Ovary (tissue), 3 donors: ENCODE data around the gene STEAP1B.

Source experiments
- POLR2A ChIP-seq: fragments of 450-650 bp; IDR thresholded peaks from one replicate; pipeline ENCODE4 v1.6.1; 2017; ENCODE audit warnings: antibody characterized with exemption, mild to moderate bottlenecking, moderate library complexity
- TF ChIP-seq, protein P1 (sequence below), 3 donors: fragments of 450-650 bp in 2 of 3; fragments of 200-600 bp in 1 of 3; IDR thresholded peaks; one replicate each; pipeline versions ENCODE4 v1.5.1 to v1.8.0; 2016 to 2022; ENCODE audit warnings: antibody characterized with exemption in 3 of 3, mild to moderate bottlenecking in 1 of 3
- donor health status: DM: no; HTN: no; CAD: no.

DNA sequence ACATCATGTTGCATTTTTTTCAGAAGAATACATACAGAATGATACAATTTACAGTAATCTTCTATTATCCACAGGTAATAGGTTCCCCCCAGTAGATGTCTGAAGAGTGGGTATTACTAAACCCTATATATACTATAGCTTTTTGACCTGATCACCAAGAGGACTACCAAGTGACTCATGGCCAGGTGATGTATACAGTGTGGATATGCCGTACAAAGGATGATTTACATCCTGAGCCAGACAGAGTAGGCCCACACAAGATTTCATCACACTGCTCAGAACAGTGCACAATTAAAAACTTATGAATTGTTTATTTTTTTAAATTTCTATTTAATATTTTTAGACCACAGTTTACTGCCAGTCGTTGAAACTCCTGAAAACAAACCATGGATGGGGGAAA, 70.6 kb downstream of the STEAP1B start:
- TF ChIP-seq, protein P1, sequence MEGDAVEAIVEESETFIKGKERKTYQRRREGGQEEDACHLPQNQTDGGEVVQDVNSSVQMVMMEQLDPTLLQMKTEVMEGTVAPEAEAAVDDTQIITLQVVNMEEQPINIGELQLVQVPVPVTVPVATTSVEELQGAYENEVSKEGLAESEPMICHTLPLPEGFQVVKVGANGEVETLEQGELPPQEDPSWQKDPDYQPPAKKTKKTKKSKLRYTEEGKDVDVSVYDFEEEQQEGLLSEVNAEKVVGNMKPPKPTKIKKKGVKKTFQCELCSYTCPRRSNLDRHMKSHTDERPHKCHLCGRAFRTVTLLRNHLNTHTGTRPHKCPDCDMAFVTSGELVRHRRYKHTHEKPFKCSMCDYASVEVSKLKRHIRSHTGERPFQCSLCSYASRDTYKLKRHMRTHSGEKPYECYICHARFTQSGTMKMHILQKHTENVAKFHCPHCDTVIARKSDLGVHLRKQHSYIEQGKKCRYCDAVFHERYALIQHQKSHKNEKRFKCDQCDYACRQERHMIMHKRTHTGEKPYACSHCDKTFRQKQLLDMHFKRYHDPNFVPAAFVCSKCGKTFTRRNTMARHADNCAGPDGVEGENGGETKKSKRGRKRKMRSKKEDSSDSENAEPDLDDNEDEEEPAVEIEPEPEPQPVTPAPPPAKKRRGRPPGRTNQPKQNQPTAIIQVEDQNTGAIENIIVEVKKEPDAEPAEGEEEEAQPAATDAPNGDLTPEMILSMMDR (IDR thresholded peaks at IDR 0.05), result no peak
- TF ChIP-seq POLR2A, result no peak
